HG03064 (cell line): ENCODE results near the gene IVNS1ABP.
"Not testable (repeated sequence)": the region's sequence is repeated elsewhere in the genome, so short reads cannot be mapped to it uniquely, and the experiment has no call there.

Source experiments
- ATAC-seq: cut with Tn5 transposase; IDR thresholded peaks from one replicate; pipeline ENCODE4 v1.9.1; 2021; ENCODE audit warnings: low read depth; ENCODE audit not compliant: unreplicated experiment

IVNS1ABP gene

DNA sequence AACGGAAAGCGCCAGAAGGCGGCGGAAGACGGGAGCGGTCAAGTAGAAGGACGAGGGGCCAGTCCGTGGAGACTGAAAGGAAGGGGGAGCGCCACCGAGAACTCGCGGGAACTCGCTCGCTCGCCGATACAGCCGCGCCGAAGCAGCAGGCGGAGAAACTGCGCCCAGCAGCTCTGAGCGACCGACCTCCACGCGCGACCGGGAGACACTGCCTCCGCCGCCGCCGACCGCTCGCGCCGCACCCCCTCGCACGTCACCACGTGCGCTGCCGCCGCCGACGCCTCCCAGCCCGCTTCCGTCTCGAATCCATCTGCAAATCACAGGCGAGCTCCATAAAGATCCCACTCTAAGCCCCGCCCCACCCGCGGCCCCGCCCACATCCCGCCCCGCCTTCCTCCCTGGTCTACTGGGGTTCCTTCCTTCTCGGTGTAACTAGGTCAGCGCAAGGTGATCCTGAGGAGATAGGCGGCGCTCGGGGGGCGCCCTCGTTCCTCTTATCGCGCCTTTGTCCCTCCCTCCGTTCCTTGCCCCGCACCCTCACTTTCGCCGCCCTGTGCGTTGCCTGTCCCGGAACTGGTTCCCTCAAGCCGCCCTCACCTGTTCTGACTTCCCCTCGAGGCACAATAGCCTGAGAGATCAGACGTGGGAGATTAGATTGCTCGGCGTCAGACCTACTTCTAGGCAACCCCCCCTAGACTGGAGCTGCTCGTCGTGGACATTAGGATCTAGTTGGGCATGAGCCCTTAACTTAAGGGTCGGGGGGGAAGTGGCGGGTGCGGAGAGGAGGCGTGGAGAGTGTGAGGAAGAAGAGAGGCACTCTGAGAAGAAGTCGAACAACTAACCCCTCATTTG is at the start of gene IVNS1ABP:
Gene IVNS1ABP (minus strand): TSS at position 210 of the 852 bp plus-strand sequence. CDS start 7,750 bp downstream, outside the sequence.
- ATAC-seq, result peak; percentile 60

- ATAC-seq, result no peak
Measured at GRCh38 chr1:185365951-185366350, 48.9 kb upstream of the IVNS1ABP start.

DNA sequence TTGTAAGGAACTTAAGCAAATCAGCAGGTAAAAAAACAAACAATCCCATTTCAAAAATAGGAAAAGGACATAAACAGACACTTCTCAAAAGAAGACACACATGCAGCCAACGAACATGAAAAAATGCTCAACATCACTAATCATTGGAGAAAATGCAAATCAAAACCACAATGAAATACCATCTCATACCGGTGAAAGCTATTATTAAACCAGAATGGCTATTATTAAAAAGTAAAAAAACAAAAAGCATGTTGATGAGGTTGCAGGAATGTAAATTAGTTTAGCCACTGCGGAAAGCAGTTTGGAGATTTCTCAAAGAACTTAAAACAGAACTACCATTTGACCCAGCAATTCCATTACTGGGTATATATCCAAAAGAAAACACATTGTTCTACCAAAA is 47.5 kb upstream of the IVNS1ABP start:
- ATAC-seq, result not testable (repeated sequence)

GRCh38 chr1:185363205-185363604 is 46.2 kb upstream of the IVNS1ABP start:
- ATAC-seq, result no peak

GRCh38 chr1:185360714-185361113 is 43.7 kb upstream of the IVNS1ABP start:
- no peak for ATAC-seq

GRCh38 chr1:185358957-185359356 is 41.9 kb upstream of the IVNS1ABP start:
- ATAC-seq, result no peak

- ATAC-seq, result no peak
Measured at GRCh38 chr1:185355947-185356346, 38.9 kb upstream of the IVNS1ABP start.

DNA sequence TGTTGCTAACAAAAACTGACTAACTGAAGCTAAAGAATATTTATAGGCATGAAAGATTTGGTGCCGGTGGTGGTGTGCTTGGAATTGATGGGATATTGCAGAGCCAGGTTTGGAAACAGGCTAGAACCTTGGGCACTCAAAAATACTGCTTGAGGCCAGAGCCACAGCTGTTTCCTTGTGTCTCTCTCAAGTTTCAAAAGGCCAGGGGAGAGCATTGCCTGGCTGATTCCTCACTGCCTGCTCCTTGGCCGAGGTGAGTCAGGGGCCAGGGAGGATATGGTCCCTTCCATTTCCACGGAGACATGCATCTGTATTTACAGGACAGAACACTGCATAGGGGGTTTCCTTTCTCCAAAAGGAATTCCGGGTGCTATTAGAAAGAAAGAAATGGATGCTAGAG is 36.1 kb upstream of the IVNS1ABP start:
- ATAC-seq, result no peak

DNA sequence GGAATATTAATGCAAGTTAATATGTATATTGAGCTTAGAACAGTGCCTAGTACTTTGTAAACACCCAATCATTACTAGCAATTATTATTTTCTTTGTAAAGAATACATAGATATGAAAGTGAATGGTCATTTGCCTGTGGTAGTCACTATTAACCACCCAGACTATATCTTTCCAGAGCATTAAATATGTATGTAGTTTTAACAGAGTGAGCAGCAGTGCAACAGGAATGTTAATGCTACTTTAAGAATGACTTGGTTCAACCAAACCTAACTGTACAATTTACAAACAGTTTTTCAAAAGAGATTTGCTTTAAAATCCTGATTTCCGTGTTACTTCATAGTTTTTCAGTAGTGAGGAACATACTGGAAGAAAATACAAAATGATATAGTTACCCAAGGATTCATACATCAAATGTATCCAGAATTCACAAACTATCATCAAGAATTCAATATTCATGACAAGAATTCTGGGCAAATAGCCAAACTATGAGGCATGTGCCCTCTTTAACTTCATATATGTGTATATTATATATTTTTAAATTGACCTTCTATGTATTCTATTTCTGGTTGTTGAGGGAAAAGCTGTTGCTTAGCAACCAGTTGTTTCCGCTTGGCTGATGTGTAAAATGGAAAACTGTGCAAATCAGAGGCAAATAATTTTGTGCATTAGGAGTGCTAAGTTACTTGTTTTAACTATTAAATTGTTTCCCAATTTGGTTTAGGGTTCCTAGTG is 34.9 kb upstream of the IVNS1ABP start:
- no peak for ATAC-seq

- ATAC-seq, result no peak
Measured at GRCh38 chr1:185350027-185350442, 33.0 kb upstream of the IVNS1ABP start.

DNA sequence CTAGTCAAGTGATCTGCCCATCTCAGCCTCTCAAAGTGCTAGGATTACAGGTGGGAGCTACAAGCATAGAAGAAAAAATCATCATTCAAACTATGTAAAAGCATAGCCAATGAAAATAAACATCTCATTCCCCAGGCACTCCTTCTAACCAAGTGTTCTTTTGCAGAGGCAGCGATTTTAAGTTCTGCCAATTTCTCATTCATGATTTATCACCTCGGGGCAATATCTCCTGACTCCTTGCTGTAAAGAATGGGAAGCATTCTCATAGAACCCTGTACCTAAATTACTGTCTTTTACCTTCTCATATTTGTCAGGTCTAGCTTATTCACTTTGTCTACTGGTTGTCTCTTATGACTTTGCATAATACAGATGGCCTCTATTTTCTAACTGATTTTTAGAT is 32.5 kb upstream of the IVNS1ABP start:
- no peak for ATAC-seq

DNA sequence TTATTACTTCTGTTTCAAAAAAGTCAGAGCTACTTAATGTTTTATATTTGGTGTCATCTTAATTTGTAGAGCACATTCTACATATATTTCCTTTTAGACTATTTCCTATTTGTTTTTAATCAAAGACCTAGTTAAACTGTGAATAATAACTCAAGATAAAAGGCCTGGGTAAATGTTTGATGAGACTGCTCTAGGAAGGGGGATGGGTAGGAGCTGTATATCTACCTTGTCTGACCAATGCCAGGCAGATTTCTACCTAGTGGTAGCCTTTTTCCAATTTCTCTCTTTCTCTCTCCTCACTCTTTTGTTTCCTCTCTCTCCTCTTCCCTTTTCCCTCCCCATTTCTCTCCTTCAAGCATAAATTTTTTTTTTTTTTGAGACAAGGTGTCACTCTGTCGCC is 31.9 kb upstream of the IVNS1ABP start:
- no peak for ATAC-seq

GRCh38 chr1:185348296-185348695 is 31.3 kb upstream of the IVNS1ABP start:
- no peak for ATAC-seq

- ATAC-seq, result no peak
Measured at GRCh38 chr1:185345913-185346720, 29.1 kb upstream of the IVNS1ABP start.

DNA sequence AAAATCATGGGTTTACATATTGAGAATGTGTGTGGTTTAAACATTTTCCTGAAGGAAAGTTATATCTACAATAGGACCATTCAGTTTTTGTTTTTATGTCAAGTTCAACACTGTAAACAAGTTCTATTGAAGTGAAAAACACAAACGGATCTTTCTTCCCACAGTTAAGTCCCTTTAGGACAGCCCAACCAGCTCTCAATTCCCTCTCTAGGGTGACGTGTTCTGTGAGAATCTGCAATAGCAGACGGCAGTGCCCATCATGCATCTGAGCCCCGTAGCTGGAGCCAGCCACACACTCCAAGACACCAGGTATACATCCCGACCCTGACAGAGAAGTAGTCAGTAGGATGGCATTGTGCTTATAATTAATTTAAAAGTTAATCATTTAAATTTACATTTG is 26.3 kb upstream of the IVNS1ABP start:
- no peak for ATAC-seq

GRCh38 chr1:185342672-185343259 is 25.7 kb upstream of the IVNS1ABP start:
- no peak for ATAC-seq

DNA sequence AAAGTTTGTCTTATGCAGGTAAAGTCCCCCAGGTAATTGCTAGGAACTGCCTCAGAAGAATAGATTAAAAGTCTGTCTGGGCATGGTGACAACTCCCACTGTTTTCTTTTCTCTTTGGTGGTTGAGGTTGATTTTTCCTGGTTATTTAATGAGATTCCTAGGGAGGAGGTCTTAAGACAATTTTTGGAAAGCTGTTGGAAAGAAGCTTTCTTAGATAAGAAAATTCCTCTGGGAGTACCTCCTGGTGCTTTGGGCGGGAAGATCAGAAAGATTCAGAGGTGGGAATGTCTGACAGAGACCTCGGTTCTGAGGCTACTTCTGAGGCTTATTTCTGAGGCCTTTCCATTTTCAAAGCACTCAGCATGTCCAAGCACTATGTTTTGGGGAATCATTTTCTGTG is 25.0 kb upstream of the IVNS1ABP start:
- ATAC-seq, result no peak

GRCh38 chr1:185341196-185341781 is 24.2 kb upstream of the IVNS1ABP start:
- ATAC-seq, result no peak

DNA sequence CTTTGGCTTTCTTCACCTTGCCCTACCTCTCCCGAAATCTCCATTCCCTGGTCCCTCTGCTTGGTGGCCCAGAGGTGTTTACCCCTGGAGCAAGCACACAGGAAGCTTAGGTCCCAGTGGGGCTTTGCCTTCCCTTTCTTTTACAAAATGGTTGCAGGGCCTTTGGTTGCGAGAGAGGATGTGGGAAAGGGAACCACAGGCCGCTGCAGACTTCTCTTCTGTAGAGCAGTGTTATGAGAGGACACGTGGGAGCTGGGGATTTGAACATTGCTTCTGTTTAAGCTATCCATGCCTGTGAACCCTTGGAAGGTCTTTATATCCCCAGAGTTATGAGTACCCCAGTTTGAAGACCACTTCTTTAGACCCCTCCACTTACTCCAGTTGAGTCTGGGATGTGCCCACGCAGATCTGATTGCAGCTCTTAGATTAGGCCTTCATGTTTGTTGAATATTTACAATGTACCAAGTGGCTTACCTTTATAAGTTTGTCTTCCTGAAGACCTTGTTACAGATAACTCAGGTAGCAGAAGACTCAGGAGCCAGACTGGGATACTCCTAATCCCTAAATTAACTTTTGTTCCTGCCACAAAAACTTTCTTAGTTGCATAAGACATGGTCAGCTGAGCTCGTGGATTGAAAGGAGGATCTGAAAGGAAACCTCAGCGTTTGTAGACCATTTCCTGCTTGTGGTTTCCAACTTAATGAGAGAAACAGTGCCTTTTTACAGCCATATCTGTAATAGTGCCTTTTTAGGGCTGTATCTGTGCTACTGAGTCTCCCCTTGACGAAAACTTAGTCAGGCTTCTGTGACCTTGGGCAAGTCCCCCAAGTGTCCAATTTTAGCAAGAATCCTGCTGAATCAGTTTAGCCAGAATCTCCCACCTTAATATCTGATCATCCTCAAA is 21.9 kb upstream of the IVNS1ABP start:
- peak; percentile 94 for ATAC-seq
